ENCODE measurements around the gene RARG. TPM values are rescaled to one million over a fixed set of nuclear protein-coding genes. Genes with fewer than 3 reads are reported as not detected.

The RARG gene
- total and polyA plus RNA-seq, 2 of the 4 experiments (the other 2 are of a cell fraction) = 7.9 to 30.9 TPM

- TF ChIP-seq MAZ (IDR thresholded peaks at IDR 0.05; ENCODE audit: borderline replicate concordance, low read depth, low read length) = no peak
- no peak for TF ChIP-seq CHD1 (IDR thresholded peaks at IDR 0.05; ENCODE audit: low read depth, low read length)
- TF ChIP-seq MXI1 (IDR thresholded peaks at IDR 0.05; ENCODE audit: borderline replicate concordance, low read depth, low read length) = no peak
- TF ChIP-seq CEBPB (IDR thresholded peaks at IDR 0.05; ENCODE audit: low read depth, low read length) = no peak
- TF ChIP-seq RAD21 (IDR thresholded peaks at IDR 0.05; ENCODE audit: low read length) = no peak
- no peak for TF ChIP-seq FOS (IDR thresholded peaks at IDR 0.05; ENCODE audit: low read depth, low read length)
- TF ChIP-seq CTCF (conservative IDR thresholded peaks at IDR 0.05; ENCODE audit: low read depth, low read length) = no peak
- no peak for TF ChIP-seq RFX5 (IDR thresholded peaks at IDR 0.05; ENCODE audit: low read depth, low read length)
- no peak for TF ChIP-seq MAFK (IDR thresholded peaks at IDR 0.05; ENCODE audit: low read depth, low read length)
- TF ChIP-seq POLR2A (IDR thresholded peaks at IDR 0.05; ENCODE audit: low read depth, low read length) = no peak
- TF ChIP-seq RCOR1 (IDR thresholded peaks at IDR 0.05; ENCODE audit: insufficient replicate concordance, low read length) = no peak
- TF ChIP-seq ELK1 (IDR thresholded peaks at IDR 0.05; ENCODE audit: borderline replicate concordance, low read depth, low read length) = no peak
- DNase-seq (no peak), ATAC-seq (ENCODE audit: low read depth) (no peak)
- H4K5ac ChIP-seq (ENCODE audit: low read depth, low read length) = no peak overlapping the region
- H3K23ac ChIP-seq (ENCODE audit: low read depth, low read length) = no peak overlapping the region
- H3K4me1 ChIP-seq (ENCODE audit: control insufficient read depth, insufficient read depth, low read length) = peaks cover 14% of the 10 kb centered on the region
- H3K56ac ChIP-seq (ENCODE audit: extremely low read depth, insufficient read depth, low read length) = no peak overlapping the region
- no peak overlapping the region for H4K91ac ChIP-seq (ENCODE audit: insufficient read depth, low read depth, low read length)
- H3K36me3 ChIP-seq (ENCODE audit: control insufficient read depth, insufficient read depth, low read length) = peaks cover 48% of the 10 kb centered on the region
- H3K9me1 ChIP-seq (ENCODE audit: insufficient read depth, low read length) = peaks cover 17% of the 10 kb centered on the region
- no peak overlapping the region for H2BK20ac ChIP-seq (ENCODE audit: low read depth, low read length)
- H3K14ac ChIP-seq (replicated peaks; ENCODE audit: low read depth, low read length) = no peak overlapping the region
- dilution Hi-C loops (cut with HindIII; ENCODE audit: low sequenced_read_pairs, unreplicated experiment) = no loop called here
- H3K9me3 ChIP-seq (ENCODE audit: control insufficient read depth, insufficient read depth, low read length) = no peaks in the 10 kb centered on the region
- H3K27ac ChIP-seq (ENCODE audit: insufficient read depth, low read length) = no peak overlapping the region
- H3K18ac ChIP-seq (ENCODE audit: low read depth, low read length) = no peak overlapping the region
- ChIA-PET POLR2A (ENCODE audit: unreplicated experiment) (no interaction called here), CTCF (no interaction called here)
- peaks cover 31 to 65% of the 10 kb centered on the region in 2 experiments for H3K79me1 ChIP-seq (ENCODE audit: low read depth in 1 of 2, low read length in 2 of 2)
- H3K4me3 ChIP-seq (ENCODE audit: insufficient read depth, low read depth, low read length) = no peak overlapping the region
- H2BK5ac ChIP-seq (ENCODE audit: low read depth, low read length, poor library complexity, severe bottlenecking) = no peak overlapping the region
- WGBS, 2 experiments (ENCODE audit: extremely low coverage in 2 of 2, insufficient read length in 1 of 2) = 100% methylated on average over 6 of the region's 6 CpGs; no CpG with 5 or more reads in 1 of the 2 experiments
- no peak overlapping the region for H2BK15ac ChIP-seq (ENCODE audit: low read depth, low read length)
- H3K27me3 ChIP-seq (ENCODE audit: control insufficient read depth, insufficient read depth, low read length) = no peaks in the 10 kb centered on the region
- H3K9ac ChIP-seq (ENCODE audit: low read depth, low read length) = no peak overlapping the region
- H2AFZ ChIP-seq (replicated peaks; ENCODE audit: low read length, poor library complexity) = peak overlapping the region; percentile 26
- intact Hi-C loops (cut with micrococcal nuclease) = no loop called here
- BruUV-seq (replicated peaks) = no TSS peak
- no peak overlapping the region for H2AK9ac ChIP-seq (replicated peaks; ENCODE audit: low read depth, low read length, poor library complexity)
- H4K20me1 ChIP-seq (ENCODE audit: insufficient read depth, low read length) = peaks cover 21% of the 10 kb centered on the region; the same call in 1 of the 2 replicates
- H4K8ac ChIP-seq (ENCODE audit: low read depth in 2 of 2, low read length in 2 of 2) = no peak overlapping the region
- in situ Hi-C loops (cut with MboI; ENCODE audit: low sequenced_read_pairs) = loop anchor here (5.0 kb wide), 1 partner anchor 118 kb away; no protein-coding TSS in a partner anchor
- no peak overlapping the region for H2BK120ac ChIP-seq (ENCODE audit: low read depth, low read length)
- H3K4me2 ChIP-seq (ENCODE audit: low read depth, low read length) = no peak overlapping the region
- no peak overlapping the region for H2AK5ac ChIP-seq (ENCODE audit: low read depth, low read length)
- no peak overlapping the region for H3K4ac ChIP-seq (ENCODE audit: low read depth, low read length)
These were observed 47.2 kb downstream of the RARG start for GRCh38 chr12:53184828-53185227.
